ENCODE measurements around the gene ZNF770.

GRCh38 chr15:34993412-34993811 lies 5.3 kb upstream of the ZNF770 start:
- TF ChIP-seq POLR2A (IDR thresholded peaks at IDR 0.05) (no peak), CTCF (IDR thresholded peaks at IDR 0.05) (no peak)
